Embryonic facial prominence (tissue), 1 donor: ENCODE data around the gene PHAX.
"Not testable (repeated sequence)": the region's sequence is repeated elsewhere in the genome, so short reads cannot be mapped to it uniquely, and the experiment has no call there.

Source experiments
- DNase-seq: peaks from one replicate; pipeline ENCODE4 v3.0.0-alpha.2; 2016; ENCODE audit errors: extremely low spot score

The PHAX gene

GRCh38 chr5:126603402-126603991, 2.8 kb downstream of the PHAX start:
- no peak for DNase-seq

- DNase-seq = no peak
These were observed 4.8 kb downstream of the PHAX start for GRCh38 chr5:126605525-126605924.

- DNase-seq = no peak
These were observed 9.4 kb downstream of the PHAX start for GRCh38 chr5:126610160-126610559.

GRCh38 chr5:126610616-126611015, 9.9 kb downstream of the PHAX start:
- DNase-seq = no peak

GRCh38 chr5:126613941-126614592, 13.3 kb downstream of the PHAX start:
- no peak for DNase-seq

GRCh38 chr5:126615286-126615685, 14.5 kb downstream of the PHAX start:
- DNase-seq = no peak

- not testable (repeated sequence) for DNase-seq
These were observed 16.9 kb downstream of the PHAX start for GRCh38 chr5:126617603-126618002.

- DNase-seq = no peak
These were observed 19.0 kb downstream of the PHAX start for GRCh38 chr5:126619781-126620180.

GRCh38 chr5:126624534-126624933, 23.8 kb downstream of the PHAX start:
- DNase-seq = no peak

GRCh38 chr5:126628102-126628501, 27.4 kb downstream of the PHAX start:
- DNase-seq = no peak

- DNase-seq = no peak
These were observed 31.2 kb downstream of the PHAX start for GRCh38 chr5:126631920-126632319.

- DNase-seq = no peak
These were observed 32.8 kb downstream of the PHAX start for GRCh38 chr5:126633552-126633951.

GRCh38 chr5:126635585-126635984, 34.8 kb downstream of the PHAX start:
- no peak for DNase-seq

- no peak for DNase-seq
These were observed 36.2 kb downstream of the PHAX start for GRCh38 chr5:126636956-126637355.

- DNase-seq = no peak
These were observed 40.1 kb downstream of the PHAX start for GRCh38 chr5:126640866-126641265.

- DNase-seq = no peak
These were observed 40.6 kb downstream of the PHAX start for GRCh38 chr5:126641387-126641786.

GRCh38 chr5:126645132-126645531, 44.4 kb downstream of the PHAX start:
- DNase-seq = no peak

- DNase-seq = no peak
These were observed 46.3 kb downstream of the PHAX start for GRCh38 chr5:126647071-126647470.

GRCh38 chr5:126648471-126648870, 47.7 kb downstream of the PHAX start:
- DNase-seq = no peak

GRCh38 chr5:126649057-126649456, 48.3 kb downstream of the PHAX start:
- DNase-seq = not testable (repeated sequence)

GRCh38 chr5:126649709-126650108, 49.0 kb downstream of the PHAX start:
- not testable (repeated sequence) for DNase-seq

GRCh38 chr5:126650463-126650862, 49.7 kb downstream of the PHAX start:
- DNase-seq = no peak

GRCh38 chr5:126651013-126651577, 50.3 kb downstream of the PHAX start:
- no peak for DNase-seq
